ENCODE data around the gene CPB2.

- TF ChIP-seq CTCF (IDR thresholded peaks at IDR 0.05) (no peak), POLR2A (IDR thresholded peaks at IDR 0.05) (no peak)
Observed at GRCh38 chr13:46129124-46129523, 24.3 kb upstream of the CPB2 start.
